Hematopoietic multipotent progenitor cell treated with erythropoietin and hydrocortisone succinate and interleukin-3 and kit ligand, for 6 days (in vitro differentiated cells): Measurements from ENCODE around the gene NTN5.
"Not testable (repeated sequence)": the region's sequence is repeated elsewhere in the genome, so short reads cannot be mapped to it uniquely, and the experiment has no call there.

Source experiments
- DNase-seq: peaks from one replicate; pipeline ENCODE4 v3.0.0-alpha.2; 2015

The NTN5 gene

DNA sequence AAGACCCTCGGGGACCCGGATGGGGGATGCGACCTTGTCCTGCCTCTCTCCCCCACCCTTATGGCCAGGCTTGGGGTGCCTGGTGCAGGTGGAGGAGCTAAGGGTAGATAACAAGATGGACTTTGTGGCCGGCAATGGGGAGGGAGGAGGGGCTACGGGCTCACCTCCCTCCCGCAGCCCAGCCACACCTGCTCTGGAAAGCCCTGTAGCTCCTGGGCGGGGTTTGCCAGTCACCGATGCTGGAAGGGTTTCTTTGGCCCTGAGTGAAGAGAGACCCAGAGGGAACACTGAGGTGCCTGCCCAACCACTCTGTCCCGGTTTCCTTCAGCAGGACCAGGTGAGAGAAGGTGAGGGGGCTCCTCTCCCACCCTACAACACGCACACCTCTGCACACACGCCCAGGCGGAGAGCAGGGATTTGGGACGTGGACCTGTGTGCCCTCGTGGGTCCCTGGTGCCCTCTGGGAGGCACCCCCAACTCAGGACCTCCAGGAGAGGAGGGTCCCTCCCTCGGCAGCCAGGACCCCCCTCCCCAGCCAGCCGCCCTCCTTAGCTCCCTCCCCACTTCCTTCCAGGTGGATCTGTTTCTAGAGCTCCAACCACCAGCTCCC lies 23.0 kb upstream of the NTN5 start, which contains the start of gene FUT2:
FUT2 (plus strand) TSS at position 229 of the 610 bp plus-strand sequence. CDS start 6,986 bp downstream, outside the sequence.
- no peak for DNase-seq

DNA sequence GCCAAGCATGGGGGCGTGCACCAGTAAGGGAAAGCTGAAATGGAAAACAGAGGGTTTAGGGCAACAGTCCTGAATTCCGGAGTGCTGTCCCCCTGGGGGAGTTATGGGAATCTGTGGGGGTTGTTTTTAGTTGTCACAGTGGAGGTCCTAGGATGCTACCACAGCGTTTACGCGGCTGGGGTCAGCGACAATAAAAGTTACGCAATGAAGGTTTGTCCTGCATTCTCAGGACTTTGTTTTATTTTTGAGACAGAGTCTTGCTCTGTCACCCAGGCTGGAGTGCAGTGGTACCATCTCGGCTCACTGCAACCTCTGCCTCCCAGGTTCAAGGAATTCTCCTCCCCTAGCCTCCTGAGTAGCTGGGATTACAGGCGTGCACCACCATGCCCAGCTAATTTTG lies 20.8 kb upstream of the NTN5 start:
- DNase-seq: not testable (repeated sequence)

DNA sequence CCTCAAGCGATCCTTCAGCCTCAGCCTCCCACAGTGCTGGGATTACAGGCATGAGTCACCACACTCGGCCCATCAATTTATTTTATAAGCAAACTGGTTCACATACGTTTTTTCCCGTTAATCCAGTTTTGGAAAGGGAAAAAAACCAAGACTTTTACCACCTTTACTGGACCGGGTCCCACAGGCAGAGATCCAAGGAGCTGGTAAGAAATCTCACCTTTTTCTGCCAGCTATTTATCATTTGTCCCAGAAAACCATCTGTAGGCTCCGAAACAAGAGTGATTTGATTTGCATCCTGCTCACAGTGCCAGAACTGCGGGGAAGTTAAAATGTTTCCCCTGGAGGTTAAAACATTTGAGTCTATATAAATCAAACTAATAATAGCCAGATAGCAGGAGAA lies 16.6 kb upstream of the NTN5 start:
- no peak for DNase-seq

DNA sequence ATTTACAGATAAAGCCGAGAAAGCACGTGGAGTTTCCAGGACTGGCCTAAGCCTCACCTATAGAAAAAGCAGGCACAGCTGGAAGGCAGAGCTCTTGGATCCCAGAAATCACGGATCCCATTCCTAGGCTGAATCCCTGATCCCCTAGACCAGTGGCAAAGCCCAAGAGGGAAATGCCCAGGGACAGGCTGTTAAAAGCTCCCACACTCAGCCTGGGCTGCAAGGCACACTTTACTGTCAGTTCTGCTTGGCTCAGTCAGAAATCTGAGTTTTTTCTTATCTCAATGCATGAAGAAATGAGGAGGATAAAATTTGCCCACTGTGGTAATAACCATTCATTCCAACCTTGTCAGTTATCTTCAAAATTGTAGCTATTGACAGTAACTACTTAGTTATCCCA lies 15.0 kb upstream of the NTN5 start:
- DNase-seq: no peak

DNA sequence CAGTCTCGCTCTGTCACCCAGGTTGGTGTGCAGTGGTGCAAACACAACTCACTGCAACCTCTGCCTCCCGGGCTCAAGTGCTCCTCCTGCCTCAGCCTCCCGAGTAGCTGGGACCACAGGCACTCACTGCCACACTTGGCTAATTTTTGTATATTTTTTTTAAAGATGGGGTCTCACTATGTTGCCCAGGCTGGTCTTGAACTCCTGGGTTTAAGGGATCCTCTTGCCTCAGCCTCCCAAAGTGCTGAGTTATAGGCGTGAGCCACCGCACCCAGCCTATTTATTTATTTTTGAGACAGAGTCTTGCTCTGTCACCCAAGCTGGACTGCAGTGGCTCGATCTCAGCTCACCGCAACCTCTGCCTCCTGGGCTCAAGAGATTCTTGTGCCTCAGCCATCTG lies 13.8 kb upstream of the NTN5 start:
- DNase-seq: not testable (repeated sequence)

DNA sequence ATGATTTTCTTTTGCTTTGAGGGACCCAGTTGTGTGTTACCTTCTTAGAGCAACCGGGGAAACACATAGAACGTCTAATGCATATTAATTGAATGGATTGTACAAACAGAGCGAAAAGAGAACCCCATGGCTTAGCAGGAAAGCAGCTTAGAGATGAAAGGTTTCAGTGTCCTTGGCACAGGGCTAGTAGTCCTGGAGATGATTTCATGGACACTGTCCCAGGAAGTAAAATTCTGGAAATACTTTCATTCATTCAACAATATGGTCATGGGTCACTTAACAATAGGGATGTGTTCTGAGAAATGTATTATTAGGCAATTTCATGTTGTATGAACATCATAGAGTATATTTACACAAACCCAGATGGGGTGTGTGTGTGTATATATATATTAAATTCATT lies 13.3 kb upstream of the NTN5 start:
- no peak for DNase-seq

DNA sequence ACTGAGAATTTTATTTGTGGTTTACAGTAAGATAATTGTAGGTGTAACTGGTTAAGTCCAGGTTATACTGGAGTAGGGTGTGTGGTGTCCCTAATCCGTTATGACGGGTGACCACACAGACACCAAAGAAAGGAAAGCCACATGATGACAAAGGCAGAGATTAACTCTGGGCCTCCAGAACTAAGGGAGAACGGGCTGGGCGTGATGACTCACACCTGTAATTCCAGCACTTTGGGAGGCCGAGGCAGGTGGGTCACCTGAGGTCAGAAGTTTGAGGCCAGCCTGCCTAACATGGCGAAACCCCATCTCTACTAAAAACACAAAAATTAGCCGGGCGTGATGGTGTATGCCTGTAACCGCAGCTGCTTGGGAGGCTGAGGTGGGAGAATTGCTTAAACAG lies 12.8 kb upstream of the NTN5 start:
- DNase-seq: no peak

DNA sequence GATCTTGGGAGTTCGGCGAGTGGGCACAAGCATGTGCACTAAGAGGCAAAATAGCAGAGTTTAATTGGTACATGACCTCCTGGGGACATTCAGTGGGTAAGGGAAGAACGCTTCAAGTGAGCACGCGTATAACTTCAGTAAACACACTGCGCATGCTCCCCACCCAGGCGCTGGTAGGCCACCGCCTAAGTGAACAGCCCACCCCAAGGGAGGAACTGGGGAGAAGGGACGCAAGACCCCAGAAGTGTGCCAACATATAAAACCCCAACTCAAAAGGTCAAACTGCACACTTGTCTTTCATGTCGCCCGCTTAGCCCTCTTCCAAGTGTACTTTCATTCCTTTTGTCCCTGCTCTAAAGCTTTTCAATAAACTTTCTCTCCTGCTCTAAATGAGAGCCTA lies 10.5 kb upstream of the NTN5 start:
- DNase-seq: peak; percentile 66

DNA sequence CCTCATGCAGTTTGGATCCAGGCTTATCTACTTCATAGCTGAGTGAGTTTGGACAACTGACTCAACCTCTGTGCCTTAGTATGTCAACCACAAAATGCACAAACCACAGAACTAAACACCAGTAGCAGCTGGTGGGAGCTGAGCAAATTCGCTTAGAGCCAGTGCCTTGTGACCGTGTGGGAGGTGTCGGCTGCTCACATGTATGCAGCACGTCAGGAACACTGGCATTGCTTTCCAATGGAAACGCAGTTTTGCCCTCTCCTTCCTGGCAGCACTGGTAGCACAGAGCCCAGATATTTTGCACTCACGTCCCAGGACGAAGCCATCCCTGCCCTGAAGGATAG lies 8.3 kb upstream of the NTN5 start:
- peak; percentile 92 for DNase-seq

DNA sequence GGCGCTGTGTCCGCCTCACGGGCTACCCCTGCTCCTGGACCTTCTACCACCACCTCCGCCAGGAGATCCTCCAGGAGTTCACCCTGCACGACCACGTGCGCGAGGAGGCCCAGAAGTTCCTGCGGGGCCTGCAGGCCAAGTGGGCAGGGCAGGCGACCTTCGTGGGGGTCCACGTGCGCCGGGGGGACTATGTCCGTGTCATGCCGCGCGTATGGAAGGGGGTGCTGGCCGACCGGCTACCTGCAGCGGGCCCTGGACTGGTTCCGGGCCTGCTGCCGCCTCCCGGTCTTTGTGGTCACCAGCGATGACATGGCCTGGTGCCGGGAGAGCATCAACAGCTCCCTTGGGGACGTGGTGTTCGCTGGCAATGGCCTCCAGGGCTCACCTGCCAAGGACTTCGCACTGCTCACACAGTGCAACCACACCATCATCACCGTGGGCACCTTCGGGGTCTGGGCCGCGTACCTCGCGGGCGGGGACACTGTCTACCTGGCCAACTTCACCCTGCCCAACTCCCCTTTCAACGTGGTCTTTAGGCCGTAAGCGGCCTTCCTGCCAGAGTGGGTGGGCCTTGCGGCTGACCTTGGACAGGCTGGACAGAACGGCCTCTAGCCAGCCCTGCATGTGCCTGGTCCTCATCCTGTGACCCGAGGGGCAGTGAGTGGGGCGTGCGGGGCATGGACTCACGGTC lies 7.8 kb upstream of the NTN5 start:
- no peak for DNase-seq

DNA sequence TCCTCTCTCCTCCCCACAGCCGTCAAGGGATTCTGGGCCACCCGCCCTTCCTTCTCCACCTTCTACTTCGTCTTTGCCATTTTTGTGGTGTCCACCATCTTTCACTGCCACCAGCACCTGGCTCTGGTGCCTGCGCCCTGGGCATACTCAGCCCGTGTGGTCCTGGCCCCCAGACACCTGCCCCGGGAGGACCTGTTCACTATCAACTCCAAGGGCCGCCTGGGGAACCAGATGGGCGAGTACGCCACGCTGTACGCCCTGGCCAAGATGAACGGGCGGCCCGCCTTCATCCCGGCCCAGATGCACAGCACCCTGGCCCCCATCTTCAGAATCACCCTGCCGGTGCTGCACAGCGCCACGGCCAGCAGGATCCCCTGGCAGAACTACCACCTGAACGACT lies 7.2 kb upstream of the NTN5 start:
- DNase-seq: not testable (repeated sequence)

DNA sequence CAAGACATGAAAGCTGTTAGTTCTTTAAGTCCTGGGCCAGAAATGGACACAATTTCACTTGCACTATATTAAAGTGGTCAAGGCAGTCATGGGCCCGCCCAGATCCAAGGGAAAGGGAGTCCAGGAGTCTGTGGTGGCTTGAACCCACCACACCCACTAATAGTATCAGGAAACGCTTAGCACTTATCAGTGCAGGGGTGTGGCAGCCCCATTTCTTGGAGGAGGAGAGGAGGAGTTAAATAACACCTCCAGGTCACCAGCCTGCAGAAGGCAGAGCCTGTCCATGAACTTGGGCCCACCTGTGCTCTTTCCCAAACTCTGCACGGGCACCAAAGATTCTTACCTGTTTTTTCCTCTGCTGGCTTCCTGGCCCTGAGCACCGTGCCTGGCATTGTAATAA lies 5.4 kb upstream of the NTN5 start:
- peak; percentile 80 for DNase-seq

DNA sequence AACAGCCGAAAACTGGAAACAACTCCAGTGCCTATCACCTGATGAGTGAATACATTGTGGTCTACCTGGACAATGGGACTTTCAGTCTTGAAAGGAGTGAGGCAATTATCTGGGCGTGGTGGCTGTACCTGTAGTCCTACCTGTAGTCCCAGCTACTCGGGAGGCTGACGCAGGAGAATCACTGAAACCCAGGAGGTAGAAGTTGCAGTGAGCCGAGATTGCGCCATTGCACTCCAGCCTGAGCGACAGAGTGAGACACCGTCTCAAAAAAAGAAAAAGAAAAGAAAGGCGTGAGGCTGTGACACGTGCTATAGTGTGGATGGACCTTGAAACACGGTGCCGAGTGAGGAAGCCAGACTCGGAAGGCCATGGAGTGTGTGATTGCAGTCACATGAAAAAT lies 4.1 kb upstream of the NTN5 start:
- DNase-seq: no peak

DNA sequence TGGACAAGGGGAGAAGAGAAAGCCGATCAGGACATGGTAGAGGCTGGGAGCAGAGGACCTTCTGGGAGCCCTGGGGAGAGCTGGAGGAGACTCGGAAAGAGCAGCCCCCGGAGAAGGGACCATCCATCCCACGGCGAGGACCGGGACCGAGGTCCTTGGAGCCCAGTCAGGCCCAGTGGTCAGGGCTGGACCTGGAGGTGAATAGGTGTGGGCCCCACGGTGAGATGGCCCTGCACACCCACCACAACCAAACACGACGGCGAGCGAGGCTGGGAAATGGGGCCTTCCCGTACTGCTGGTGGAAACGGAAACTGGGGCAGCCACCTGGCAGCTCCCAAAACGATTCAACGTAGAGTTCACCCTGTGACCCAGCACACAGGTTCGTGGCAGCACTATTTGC lies 3.7 kb upstream of the NTN5 start:
- DNase-seq: no peak

DNA sequence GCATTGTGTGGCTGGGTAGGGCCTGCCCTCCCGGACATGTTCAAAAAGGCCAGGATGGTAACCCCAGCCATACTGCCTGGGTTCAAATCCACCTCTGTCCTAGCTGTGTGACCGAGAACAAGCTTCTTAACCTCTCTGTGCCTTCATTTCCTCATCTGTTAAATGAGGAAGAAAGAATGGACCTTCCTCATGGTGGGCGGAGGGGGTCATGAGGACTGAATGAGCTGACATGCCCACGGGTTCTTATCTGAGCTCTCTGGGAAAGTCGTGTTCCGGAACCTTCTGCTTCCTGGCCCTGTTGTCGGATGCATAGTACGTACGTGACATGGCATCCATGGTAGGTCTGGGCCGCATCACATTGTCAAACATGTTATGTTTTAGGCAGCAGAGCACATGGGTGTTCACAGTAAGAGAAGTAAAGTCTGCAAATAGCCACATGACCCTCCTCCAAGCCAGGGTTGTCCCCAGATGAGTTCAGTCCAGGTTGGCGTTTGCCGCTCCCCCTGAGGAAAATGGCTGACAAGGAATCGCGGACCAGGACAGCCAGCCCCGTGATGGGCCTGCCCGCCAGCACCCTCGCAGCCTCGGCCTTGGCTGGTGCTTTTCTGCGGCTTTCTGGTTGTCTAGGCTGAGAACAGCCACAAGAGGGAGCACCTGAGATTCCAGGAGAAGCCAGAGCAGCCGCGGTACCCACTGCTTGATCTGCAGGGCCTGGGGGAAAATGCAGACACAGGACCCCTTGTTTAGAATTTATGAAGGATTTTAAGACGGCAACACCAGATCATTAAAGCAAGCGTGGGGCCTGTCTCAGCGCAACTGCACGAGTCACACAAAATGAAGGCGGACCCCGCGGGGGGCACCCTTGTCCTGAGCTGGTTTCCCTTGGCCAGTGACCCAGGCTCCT lies 2.4 kb upstream of the NTN5 start:
- peak; percentile 95 for DNase-seq

DNA sequence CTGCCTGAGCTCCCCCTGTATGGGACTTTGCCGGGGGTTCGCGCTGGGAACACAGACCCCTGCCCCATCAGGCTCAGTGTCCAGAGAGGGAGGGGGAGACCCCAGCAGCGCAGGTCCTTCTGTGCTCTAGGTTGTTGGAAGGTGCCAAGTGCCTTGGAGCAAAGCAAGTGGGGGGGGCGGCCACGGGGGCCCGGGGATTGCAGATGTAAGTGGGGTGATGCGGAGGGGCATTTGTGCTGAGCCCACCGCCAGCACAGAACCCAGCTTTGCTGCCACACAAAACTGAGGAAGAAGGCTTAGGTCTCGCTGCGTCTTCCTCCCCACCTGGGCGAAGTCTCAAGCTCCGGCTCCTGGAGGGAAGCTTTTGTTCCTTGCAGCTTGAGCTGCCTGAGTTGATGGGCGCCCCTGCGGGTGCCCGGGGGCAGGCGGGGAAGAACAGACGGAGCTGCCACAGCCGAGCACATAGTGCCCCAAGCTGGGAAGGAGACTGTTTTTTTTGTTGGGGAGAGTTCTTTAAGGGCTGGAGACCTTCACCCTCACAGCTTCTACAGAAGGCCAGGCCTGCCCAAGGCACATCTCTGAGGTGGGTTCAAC lies 1.5 kb upstream of the NTN5 start:
- no peak for DNase-seq

DNA sequence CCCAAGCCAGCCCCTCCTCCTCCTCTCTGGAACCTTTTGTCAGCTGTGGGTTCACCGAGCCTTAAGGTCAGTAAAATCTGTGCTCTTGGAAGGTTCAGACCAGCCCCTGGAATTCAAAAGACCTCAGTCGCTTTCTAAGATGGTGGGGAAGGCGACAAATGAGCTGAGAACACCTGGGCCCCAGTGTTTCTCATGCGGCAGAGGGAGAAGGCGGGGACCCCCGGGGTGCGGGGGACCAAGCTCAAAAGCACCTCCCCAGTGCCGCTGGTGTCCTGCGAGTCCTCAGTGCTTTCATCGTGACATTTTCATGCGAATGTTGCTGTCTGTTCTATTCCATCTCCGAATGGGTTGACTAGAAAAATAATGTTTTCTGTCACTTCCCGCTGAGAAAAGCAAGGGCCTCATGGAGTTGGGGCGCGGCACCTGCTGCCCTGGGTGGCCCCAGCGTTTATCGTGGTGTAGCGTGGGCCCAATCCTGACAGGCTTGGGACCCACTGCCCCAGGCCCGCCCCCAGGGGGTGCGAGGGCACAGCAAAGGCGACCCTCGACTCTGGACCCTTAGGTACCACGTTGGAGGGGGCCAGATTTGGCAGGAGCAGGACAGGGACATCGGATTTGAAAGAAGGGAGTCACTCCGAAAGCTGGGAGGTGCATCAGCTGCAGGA lies 751 bp upstream of the NTN5 start:
- no peak for DNase-seq

DNA sequence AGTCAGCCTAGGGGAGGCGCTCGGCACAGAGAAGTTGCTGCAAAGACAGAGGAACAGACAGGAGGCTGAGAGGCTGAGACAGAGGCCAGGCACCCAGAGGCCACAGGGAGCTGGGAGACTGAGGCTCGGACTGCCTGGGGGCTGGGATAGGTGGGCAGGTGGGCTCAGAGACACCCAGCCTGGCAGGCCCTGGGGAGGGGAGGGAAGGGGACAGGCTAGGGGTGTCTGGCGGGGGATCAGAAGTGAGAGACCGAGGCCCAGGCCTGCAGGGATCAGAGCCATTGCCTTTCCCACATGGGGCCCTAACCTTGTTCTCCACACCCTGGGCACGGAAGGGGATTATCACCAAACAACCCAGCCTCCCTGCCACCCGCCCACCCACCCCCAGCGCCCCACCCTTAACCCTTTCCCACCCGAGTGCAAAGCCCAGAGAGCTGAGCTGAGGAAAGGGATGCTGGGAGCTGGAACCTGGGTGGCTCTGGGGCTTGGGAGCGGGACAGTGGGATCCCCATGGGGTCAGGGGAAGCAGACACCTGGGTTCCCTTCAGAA lies 1.3 kb downstream of the NTN5 start:
- DNase-seq: peak; percentile 30

DNA sequence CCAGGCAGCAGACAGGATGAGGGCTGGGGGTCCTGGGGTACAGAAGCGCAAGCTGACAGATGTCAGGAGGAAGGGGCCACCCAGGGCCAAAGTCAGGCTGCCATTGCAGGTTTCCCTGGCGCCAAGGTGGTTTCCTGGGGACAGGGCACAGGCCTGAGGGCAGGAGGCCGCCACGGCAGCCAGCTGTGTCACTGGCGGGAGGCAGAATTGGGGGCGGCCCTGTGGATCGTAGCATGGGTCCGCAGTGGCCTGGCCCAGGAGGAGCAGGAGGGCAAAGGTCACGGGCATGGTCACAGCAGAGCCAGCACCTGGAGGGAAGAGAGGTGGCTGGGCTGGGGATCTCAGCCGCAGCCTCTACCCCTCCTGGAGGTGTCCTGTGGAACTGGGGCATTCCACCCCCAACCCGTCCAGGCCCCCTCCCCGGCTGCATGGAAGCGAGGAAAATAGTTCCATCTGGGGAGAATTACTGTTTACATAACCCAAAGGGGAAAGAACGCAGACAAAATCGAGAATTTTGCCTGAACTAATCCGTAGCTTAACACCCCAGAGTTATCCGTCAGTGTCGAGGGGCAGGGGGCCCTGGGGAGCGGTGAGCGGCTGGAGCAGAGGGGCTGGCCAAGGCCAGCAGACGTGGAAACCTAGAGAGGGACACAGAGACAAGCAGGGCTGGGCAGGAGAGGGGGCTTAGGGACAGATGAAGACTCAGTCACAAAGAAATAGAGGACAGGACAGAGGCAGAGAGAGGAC lies 1.9 kb downstream of the NTN5 start:
- no peak for DNase-seq

DNA sequence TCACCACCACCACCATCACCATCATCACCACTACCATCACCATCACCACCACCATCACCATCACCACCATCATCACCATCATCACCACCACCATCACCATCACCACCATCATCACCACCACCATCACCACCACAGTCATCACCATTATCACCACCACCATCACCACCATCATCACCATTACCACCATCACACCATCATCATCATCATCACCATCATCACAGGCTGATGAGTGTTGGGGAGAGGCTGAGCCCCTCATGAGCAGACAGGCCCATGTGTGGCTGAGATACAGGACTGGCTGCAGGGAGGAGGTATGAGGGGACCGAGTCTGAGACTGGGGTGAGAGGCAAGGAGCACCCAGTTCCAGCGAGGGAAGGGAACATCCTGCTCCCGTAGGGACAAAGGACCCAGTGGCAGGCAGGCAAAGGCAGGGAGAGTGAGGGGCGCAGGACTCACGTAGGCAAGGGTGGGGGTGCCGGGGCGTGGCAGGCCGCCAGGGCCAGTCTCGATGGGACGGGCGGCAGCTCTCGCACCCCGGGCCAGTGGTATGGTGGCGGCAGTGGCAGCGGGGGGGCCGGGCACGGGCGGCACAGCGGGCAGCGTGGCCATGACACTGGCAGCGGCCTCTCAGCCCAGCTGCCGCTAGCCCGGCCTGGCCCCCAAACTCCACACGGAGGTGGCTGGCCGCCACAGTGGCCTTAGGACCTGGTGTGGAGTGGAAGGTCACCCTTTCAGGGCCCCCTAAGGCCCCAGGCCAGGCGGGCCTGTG lies 2.7 kb downstream of the NTN5 start:
- DNase-seq: no peak

DNA sequence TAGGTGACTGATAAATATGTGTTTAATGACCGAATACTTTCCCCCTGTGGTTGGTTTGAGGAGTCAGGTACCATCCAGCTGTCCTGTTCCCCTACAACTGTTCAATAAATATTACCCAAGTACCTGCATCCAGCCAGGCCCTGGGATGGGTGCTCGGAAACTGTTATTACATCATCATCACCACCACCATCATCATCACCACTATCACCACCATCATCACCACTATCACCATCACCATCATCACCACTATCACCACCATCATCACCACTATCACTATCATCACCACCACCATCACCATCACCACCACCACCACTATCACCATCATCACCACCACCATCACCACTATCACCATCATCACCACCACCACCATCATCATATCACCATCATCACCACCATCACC lies 4.1 kb downstream of the NTN5 start:
- no peak for DNase-seq
